ENCODE measurements around the gene CACFD1.

Gene CACFD1

GRCh38 chr9:133483611-133484010, 23.8 kb downstream of the CACFD1 start:
- no peak for DNase-seq (ENCODE audit: low read depth, low spot score)

- no peak for DNase-seq (ENCODE audit: low read depth, low spot score)
These were observed 25.1 kb downstream of the CACFD1 start for GRCh38 chr9:133484671-133485437.

GRCh38 chr9:133485531-133486260, 25.9 kb downstream of the CACFD1 start:
- DNase-seq (ENCODE audit: low read depth, low spot score): no peak

- DNase-seq (ENCODE audit: low read depth, low spot score): no peak
These were observed 27.6 kb downstream of the CACFD1 start for GRCh38 chr9:133487331-133487725.

- no peak for DNase-seq (ENCODE audit: low read depth, low spot score)
These were observed 29.0 kb downstream of the CACFD1 start for GRCh38 chr9:133488686-133489252.

GRCh38 chr9:133489253-133490190, 29.7 kb downstream of the CACFD1 start:
- no peak for DNase-seq (ENCODE audit: low read depth, low spot score)

- DNase-seq (ENCODE audit: low read depth, low spot score): no peak
These were observed 30.5 kb downstream of the CACFD1 start for GRCh38 chr9:133490201-133490681.

- DNase-seq (ENCODE audit: low read depth, low spot score): no peak
These were observed 31.3 kb downstream of the CACFD1 start for GRCh38 chr9:133490865-133491655.

GRCh38 chr9:133491656-133491925, 31.8 kb downstream of the CACFD1 start:
- DNase-seq (ENCODE audit: low read depth, low spot score): no peak

- no peak for DNase-seq (ENCODE audit: low read depth, low spot score)
These were observed 32.6 kb downstream of the CACFD1 start for GRCh38 chr9:133492061-133493021.

GRCh38 chr9:133493428-133493827, 33.6 kb downstream of the CACFD1 start:
- DNase-seq (ENCODE audit: low read depth, low spot score): no peak

GRCh38 chr9:133493845-133494540, 34.2 kb downstream of the CACFD1 start:
- no peak for DNase-seq (ENCODE audit: low read depth, low spot score)

GRCh38 chr9:133494636-133495326, 35.0 kb downstream of the CACFD1 start:
- no peak for DNase-seq (ENCODE audit: low read depth, low spot score)

GRCh38 chr9:133495327-133496293, 35.8 kb downstream of the CACFD1 start:
- DNase-seq (ENCODE audit: low read depth, low spot score): no peak

GRCh38 chr9:133496861-133497842, 37.4 kb downstream of the CACFD1 start:
- no peak for DNase-seq (ENCODE audit: low read depth, low spot score)
